ENCODE results near the gene FAM20C. TPM values are rescaled to one million over a fixed set of nuclear protein-coding genes. Genes with fewer than 3 reads are reported as not detected.

Gene FAM20C
- polyA plus RNA-seq, 3 donors, result 66.1 to 85.7 (median 66.3) TPM

- DNase-seq (ENCODE audit: extremely low read depth in 1 of 11, low read depth in 9 of 11, low spot score in 4 of 11), result no peak
Measured at GRCh38 chr7:300546-301290, 108.3 kb downstream of the FAM20C start.

- DNase-seq (ENCODE audit: extremely low read depth in 1 of 11, low read depth in 9 of 11, low spot score in 4 of 11), result no peak
Measured at GRCh38 chr7:301291-302053, 109.1 kb downstream of the FAM20C start.

- DNase-seq (ENCODE audit: extremely low read depth in 1 of 11, low read depth in 9 of 11, low spot score in 4 of 11), result no peak
Measured at GRCh38 chr7:302054-302992, 110.0 kb downstream of the FAM20C start.

- DNase-seq (ENCODE audit: extremely low read depth in 1 of 11, low read depth in 9 of 11, low spot score in 4 of 11), result no peak
Measured at GRCh38 chr7:303425-303824, 111.1 kb downstream of the FAM20C start.

- DNase-seq (ENCODE audit: extremely low read depth in 1 of 11, low read depth in 9 of 11, low spot score in 4 of 11), result no peak
Measured at GRCh38 chr7:303884-304573, 111.7 kb downstream of the FAM20C start.

GRCh38 chr7:304574-305409 is 112.4 kb downstream of the FAM20C start:
- DNase-seq (ENCODE audit: extremely low read depth in 1 of 11, low read depth in 9 of 11, low spot score in 4 of 11), result no peak

- no peak for DNase-seq (ENCODE audit: extremely low read depth in 1 of 11, low read depth in 9 of 11, low spot score in 4 of 11)
Measured at GRCh38 chr7:305410-306151, 113.2 kb downstream of the FAM20C start.

GRCh38 chr7:307970-308369 is 115.6 kb downstream of the FAM20C start:
- no peak for DNase-seq (ENCODE audit: extremely low read depth in 1 of 11, low read depth in 9 of 11, low spot score in 4 of 11)

- no peak for DNase-seq (ENCODE audit: extremely low read depth in 1 of 11, low read depth in 9 of 11, low spot score in 4 of 11)
Measured at GRCh38 chr7:309586-310228, 117.3 kb downstream of the FAM20C start.

Other genes starting within 250 kb of the FAM20C start
- gene FOXL3, start 97.6 kb downstream of the FAM20C start, polyA plus RNA-seq (ENCODE audit: insufficient read length in 3 of 3), result under 1 TPM in 1 of 3 donors, not detected in 2; 0.23 TPM